Duodenal mucosa (tissue), 2 donors: ENCODE results near the gene APP.

Experiments used
- H3K27ac ChIP-seq: one replicate; pipeline ENCODE4 v1.7.0; 2013; ENCODE audit warnings: low read depth, low read length
- H3K27me3 ChIP-seq, 2 donors: one replicate each; pipeline ENCODE4 v1.7.0; 2013; ENCODE audit warnings: low read length in 2 of 2, control low read depth in 1 of 2; ENCODE audit not compliant: insufficient read depth in 2 of 2, control insufficient read depth in 1 of 2
- H3K36me3 ChIP-seq, 2 donors: one replicate each; pipeline ENCODE4 v1.7.0; 2013; ENCODE audit warnings: low read length in 2 of 2, control low read depth in 1 of 2; ENCODE audit not compliant: insufficient read depth in 2 of 2, control insufficient read depth in 1 of 2
- H3K4me1 ChIP-seq, 2 donors: one replicate each; pipeline ENCODE4 v1.7.0; 2013; ENCODE audit warnings: low read length in 2 of 2, control low read depth in 1 of 2; ENCODE audit not compliant: insufficient read depth in 2 of 2, control insufficient read depth in 1 of 2
- H3K4me3 ChIP-seq, 2 donors: one replicate each; pipeline ENCODE4 v1.7.0; 2013; ENCODE audit warnings: low read length in 2 of 2, low read depth in 1 of 2
- H3K9ac ChIP-seq, 2 donors: one replicate each; pipeline ENCODE4 v1.7.0; 2013; ENCODE audit warnings: low read length in 2 of 2, low read depth in 1 of 2
- H3K9me3 ChIP-seq, 2 donors: one replicate each; pipeline ENCODE4 v1.7.0; 2013; ENCODE audit warnings: low read length in 2 of 2, control low read depth in 1 of 2; ENCODE audit not compliant: control insufficient read depth in 1 of 2

APP gene

GRCh38 chr21:26170471-26171257 is at the start of gene APP:
Gene APP (minus strand): TSS chr21:26170770. CDS start chr21:26170620, 150 bp downstream.
- no peaks in the 10 kb centered on the region for H3K36me3 ChIP-seq
- no peaks in the 10 kb centered on the region for H3K9me3 ChIP-seq
- no peaks in the 10 kb centered on the region for H3K27me3 ChIP-seq
- H3K27ac ChIP-seq: peak within 1 kb of the TSS; percentile 79
- peaks cover 9 to 22% of the 10 kb centered on the region in 2 donors for H3K4me1 ChIP-seq
- H3K4me3 ChIP-seq: peak within 1 kb of the TSS; percentile 91
- peak within 1 kb of the TSS; percentile 79 to 80 for H3K9ac ChIP-seq

GRCh38 chr21:26212220-26212619 is 41.6 kb upstream of the APP start:
- Histone ChIP-seq H3K4me3 (no peak overlapping the region), H3K27ac (no peak overlapping the region), H3K9ac (no peak overlapping the region), H3K36me3 (no peaks in the 10 kb centered on the region), H3K9me3 (no peaks in the 10 kb centered on the region), H3K4me1 (no peaks in the 10 kb centered on the region), H3K27me3 (no peaks in the 10 kb centered on the region)

GRCh38 chr21:26210614-26211013 is 40.0 kb upstream of the APP start:
- Histone ChIP-seq H3K4me3 (no peak overlapping the region), H3K27ac (no peak overlapping the region), H3K9me3 (no peaks in the 10 kb centered on the region), H3K27me3 (no peaks in the 10 kb centered on the region), H3K4me1 (no peaks in the 10 kb centered on the region), H3K9ac (no peak overlapping the region), H3K36me3 (no peaks in the 10 kb centered on the region)

GRCh38 chr21:26207021-26207420 is 36.5 kb upstream of the APP start:
- H3K9me3 ChIP-seq: no peaks in the 10 kb centered on the region
- H3K9ac ChIP-seq: no peak overlapping the region
- H3K4me1 ChIP-seq: no peaks in the 10 kb centered on the region
- H3K36me3 ChIP-seq: no peaks in the 10 kb centered on the region
- no peaks in the 10 kb centered on the region for H3K27me3 ChIP-seq
- H3K4me3 ChIP-seq: no peak overlapping the region
- H3K27ac ChIP-seq: no peak overlapping the region

GRCh38 chr21:26199456-26199855 is 28.9 kb upstream of the APP start:
- H3K4me1 ChIP-seq: no peaks in the 10 kb centered on the region
- no peak overlapping the region for H3K9ac ChIP-seq
- H3K36me3 ChIP-seq: no peaks in the 10 kb centered on the region
- H3K27me3 ChIP-seq: no peaks in the 10 kb centered on the region
- H3K9me3 ChIP-seq: no peaks in the 10 kb centered on the region
- no peak overlapping the region for H3K4me3 ChIP-seq
- no peak overlapping the region for H3K27ac ChIP-seq

GRCh38 chr21:26195708-26196107 is 25.1 kb upstream of the APP start:
- Histone ChIP-seq H3K9ac (no peak overlapping the region), H3K27ac (no peak overlapping the region), H3K36me3 (no peaks in the 10 kb centered on the region), H3K4me3 (no peak overlapping the region), H3K27me3 (no peaks in the 10 kb centered on the region), H3K9me3 (no peaks in the 10 kb centered on the region), H3K4me1 (no peaks in the 10 kb centered on the region)

GRCh38 chr21:26194811-26195251 is 24.3 kb upstream of the APP start:
- no peaks in the 10 kb centered on the region for H3K9me3 ChIP-seq
- H3K4me3 ChIP-seq: no peak overlapping the region
- no peak overlapping the region for H3K9ac ChIP-seq
- H3K27me3 ChIP-seq: no peaks in the 10 kb centered on the region
- H3K4me1 ChIP-seq: no peaks in the 10 kb centered on the region
- no peak overlapping the region for H3K27ac ChIP-seq
- no peaks in the 10 kb centered on the region for H3K36me3 ChIP-seq

- Histone ChIP-seq H3K9ac (no peak overlapping the region), H3K27me3 (no peaks in the 10 kb centered on the region), H3K9me3 (no peaks in the 10 kb centered on the region), H3K36me3 (no peaks in the 10 kb centered on the region), H3K4me3 (no peak overlapping the region), H3K27ac (no peak overlapping the region), H3K4me1 (no peaks in the 10 kb centered on the region)
Measured at GRCh38 chr21:26194326-26194725, 23.8 kb upstream of the APP start.

GRCh38 chr21:26191609-26192008 is 21.0 kb upstream of the APP start:
- Histone ChIP-seq H3K36me3 (no peaks in the 10 kb centered on the region), H3K9me3 (no peaks in the 10 kb centered on the region), H3K4me3 (no peak overlapping the region), H3K9ac (no peak overlapping the region), H3K4me1 (no peaks in the 10 kb centered on the region), H3K27ac (no peak overlapping the region), H3K27me3 (no peaks in the 10 kb centered on the region)

GRCh38 chr21:26188422-26188821 is 17.9 kb upstream of the APP start:
- H3K4me1 ChIP-seq: no peaks in the 10 kb centered on the region
- no peak overlapping the region for H3K27ac ChIP-seq
- H3K9ac ChIP-seq: no peak overlapping the region
- H3K4me3 ChIP-seq: no peak overlapping the region
- H3K36me3 ChIP-seq: no peaks in the 10 kb centered on the region
- no peaks in the 10 kb centered on the region for H3K9me3 ChIP-seq
- no peaks in the 10 kb centered on the region for H3K27me3 ChIP-seq
